Astrocyte (in vitro differentiated cells and primary cell): ENCODE data around the gene ILRUN.

Experiments
- EZH2 ChIP-seq: IDR thresholded peaks from 2 replicates; pipeline ENCODE4 v1.6.1; 2012; ENCODE audit warnings: mild to moderate bottlenecking, low read length, inconsistent platforms; ENCODE audit not compliant: insufficient read depth
- TF ChIP-seq, protein P1 (sequence below): IDR thresholded peaks from 2 replicates; pipeline ENCODE4 v1.5.1; 2011; ENCODE audit warnings: low read depth, mild to moderate bottlenecking, inconsistent platforms, low read length, moderate library complexity; ENCODE audit not compliant: insufficient read depth

DNA sequence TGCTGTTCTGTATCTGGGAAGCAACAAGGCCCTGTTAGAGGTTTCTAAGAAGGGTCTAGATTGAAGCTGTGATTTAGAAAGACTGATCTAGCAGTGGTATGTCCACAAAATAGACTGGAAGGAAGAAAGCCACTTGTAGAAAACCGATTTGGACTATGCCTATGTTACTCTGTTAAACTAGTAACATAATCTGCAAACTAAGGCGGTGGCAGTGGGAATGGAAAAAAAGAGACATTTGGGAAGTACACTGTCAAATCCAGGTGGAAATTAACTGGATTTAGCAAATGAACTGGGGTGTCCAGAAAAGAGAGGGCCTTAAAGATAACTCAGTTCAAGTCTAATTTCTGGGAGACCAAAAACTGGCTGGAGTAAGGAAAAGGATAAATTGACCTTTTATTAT is 11.6 kb downstream of the ILRUN start:
- TF ChIP-seq, protein P1, sequence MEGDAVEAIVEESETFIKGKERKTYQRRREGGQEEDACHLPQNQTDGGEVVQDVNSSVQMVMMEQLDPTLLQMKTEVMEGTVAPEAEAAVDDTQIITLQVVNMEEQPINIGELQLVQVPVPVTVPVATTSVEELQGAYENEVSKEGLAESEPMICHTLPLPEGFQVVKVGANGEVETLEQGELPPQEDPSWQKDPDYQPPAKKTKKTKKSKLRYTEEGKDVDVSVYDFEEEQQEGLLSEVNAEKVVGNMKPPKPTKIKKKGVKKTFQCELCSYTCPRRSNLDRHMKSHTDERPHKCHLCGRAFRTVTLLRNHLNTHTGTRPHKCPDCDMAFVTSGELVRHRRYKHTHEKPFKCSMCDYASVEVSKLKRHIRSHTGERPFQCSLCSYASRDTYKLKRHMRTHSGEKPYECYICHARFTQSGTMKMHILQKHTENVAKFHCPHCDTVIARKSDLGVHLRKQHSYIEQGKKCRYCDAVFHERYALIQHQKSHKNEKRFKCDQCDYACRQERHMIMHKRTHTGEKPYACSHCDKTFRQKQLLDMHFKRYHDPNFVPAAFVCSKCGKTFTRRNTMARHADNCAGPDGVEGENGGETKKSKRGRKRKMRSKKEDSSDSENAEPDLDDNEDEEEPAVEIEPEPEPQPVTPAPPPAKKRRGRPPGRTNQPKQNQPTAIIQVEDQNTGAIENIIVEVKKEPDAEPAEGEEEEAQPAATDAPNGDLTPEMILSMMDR, result no peak
- no peak for TF ChIP-seq EZH2
